Measurements from ENCODE around the gene TMEM186.

TMEM186 gene

GRCh38 chr16:8832717-8833105 lies 35.3 kb upstream of the TMEM186 start:
- H3K4me3 ChIP-seq (ENCODE audit: low read depth, low read length): no peak overlapping the region
- TF ChIP-seq CTCF (IDR thresholded peaks at IDR 0.05; ENCODE audit: low read depth, low read length): no peak
- no peak for DNase-seq (ENCODE audit: low read depth, low spot score)
- in situ Hi-C loops (cut with HindIII; ENCODE audit: low sequenced_read_pairs): no loop called here

- no peak for TF ChIP-seq CTCF (IDR thresholded peaks at IDR 0.05; ENCODE audit: low read depth, low read length)
- in situ Hi-C loops (cut with HindIII; ENCODE audit: low sequenced_read_pairs): no loop called here
- no peak for DNase-seq (ENCODE audit: low read depth, low spot score)
- no peak overlapping the region for H3K4me3 ChIP-seq (ENCODE audit: low read depth, low read length)
Measured at GRCh38 chr16:8831871-8832716, 34.7 kb upstream of the TMEM186 start.

GRCh38 chr16:8831450-8831849 lies 34.0 kb upstream of the TMEM186 start:
- no peak for DNase-seq (ENCODE audit: low read depth, low spot score)
- TF ChIP-seq CTCF (IDR thresholded peaks at IDR 0.05; ENCODE audit: low read depth, low read length): no peak
- in situ Hi-C loops (cut with HindIII; ENCODE audit: low sequenced_read_pairs): no loop called here
- no peak overlapping the region for H3K4me3 ChIP-seq (ENCODE audit: low read depth, low read length)

- in situ Hi-C loops (cut with HindIII; ENCODE audit: low sequenced_read_pairs): no loop called here
- no peak for TF ChIP-seq CTCF (IDR thresholded peaks at IDR 0.05; ENCODE audit: low read depth, low read length)
- no peak overlapping the region for H3K4me3 ChIP-seq (ENCODE audit: low read depth, low read length)
- DNase-seq (ENCODE audit: low read depth, low spot score): no peak
Measured at GRCh38 chr16:8828541-8829165, 31.2 kb upstream of the TMEM186 start.

GRCh38 chr16:8826278-8826879 lies 28.9 kb upstream of the TMEM186 start:
- no peak overlapping the region for H3K4me3 ChIP-seq (ENCODE audit: low read depth, low read length)
- no peak for DNase-seq (ENCODE audit: low read depth, low spot score)
- in situ Hi-C loops (cut with HindIII; ENCODE audit: low sequenced_read_pairs): no loop called here
- TF ChIP-seq CTCF (IDR thresholded peaks at IDR 0.05; ENCODE audit: low read depth, low read length): no peak

- in situ Hi-C loops (cut with HindIII; ENCODE audit: low sequenced_read_pairs): no loop called here
- no peak for TF ChIP-seq CTCF (IDR thresholded peaks at IDR 0.05; ENCODE audit: low read depth, low read length)
- H3K4me3 ChIP-seq (ENCODE audit: low read depth, low read length): no peak overlapping the region
- DNase-seq (ENCODE audit: low read depth, low spot score): no peak
Measured at GRCh38 chr16:8822403-8822802, 25.0 kb upstream of the TMEM186 start.
